ENCODE measurements around the gene THSD4. TPM values are rescaled to one million over a fixed set of nuclear protein-coding genes. Genes with fewer than 3 reads are reported as not detected.
A peak's percentile ranks its signal among the peaks of the same experiment; 100 is the strongest.

The THSD4 gene
- polyA plus RNA-seq, 1 experiment: 45.8 TPM

GRCh38 chr15:71549091-71549490, 433.8 kb downstream of the THSD4 start:
- CTCF ChIA-PET: no interaction called here
- DNase-seq (ENCODE audit: low read depth, low spot score): no peak
- POLR2A ChIA-PET: no interaction called here
- Histone ChIP-seq H3K9me3 (ENCODE audit: control insufficient read depth, insufficient read depth, low read length) (no peaks in the 10 kb centered on the region), H3K27me3 (ENCODE audit: control insufficient read depth, insufficient read depth, low read length) (no peaks in the 10 kb centered on the region), H3K4me3 (ENCODE audit: low read depth, low read length) (no peak overlapping the region), H3K27ac (ENCODE audit: low read depth, low read length) (no peak overlapping the region)
- TF ChIP-seq, protein P1, sequence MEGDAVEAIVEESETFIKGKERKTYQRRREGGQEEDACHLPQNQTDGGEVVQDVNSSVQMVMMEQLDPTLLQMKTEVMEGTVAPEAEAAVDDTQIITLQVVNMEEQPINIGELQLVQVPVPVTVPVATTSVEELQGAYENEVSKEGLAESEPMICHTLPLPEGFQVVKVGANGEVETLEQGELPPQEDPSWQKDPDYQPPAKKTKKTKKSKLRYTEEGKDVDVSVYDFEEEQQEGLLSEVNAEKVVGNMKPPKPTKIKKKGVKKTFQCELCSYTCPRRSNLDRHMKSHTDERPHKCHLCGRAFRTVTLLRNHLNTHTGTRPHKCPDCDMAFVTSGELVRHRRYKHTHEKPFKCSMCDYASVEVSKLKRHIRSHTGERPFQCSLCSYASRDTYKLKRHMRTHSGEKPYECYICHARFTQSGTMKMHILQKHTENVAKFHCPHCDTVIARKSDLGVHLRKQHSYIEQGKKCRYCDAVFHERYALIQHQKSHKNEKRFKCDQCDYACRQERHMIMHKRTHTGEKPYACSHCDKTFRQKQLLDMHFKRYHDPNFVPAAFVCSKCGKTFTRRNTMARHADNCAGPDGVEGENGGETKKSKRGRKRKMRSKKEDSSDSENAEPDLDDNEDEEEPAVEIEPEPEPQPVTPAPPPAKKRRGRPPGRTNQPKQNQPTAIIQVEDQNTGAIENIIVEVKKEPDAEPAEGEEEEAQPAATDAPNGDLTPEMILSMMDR (IDR thresholded peaks at IDR 0.05; ENCODE audit: low read depth, low read length): no peak

DNA sequence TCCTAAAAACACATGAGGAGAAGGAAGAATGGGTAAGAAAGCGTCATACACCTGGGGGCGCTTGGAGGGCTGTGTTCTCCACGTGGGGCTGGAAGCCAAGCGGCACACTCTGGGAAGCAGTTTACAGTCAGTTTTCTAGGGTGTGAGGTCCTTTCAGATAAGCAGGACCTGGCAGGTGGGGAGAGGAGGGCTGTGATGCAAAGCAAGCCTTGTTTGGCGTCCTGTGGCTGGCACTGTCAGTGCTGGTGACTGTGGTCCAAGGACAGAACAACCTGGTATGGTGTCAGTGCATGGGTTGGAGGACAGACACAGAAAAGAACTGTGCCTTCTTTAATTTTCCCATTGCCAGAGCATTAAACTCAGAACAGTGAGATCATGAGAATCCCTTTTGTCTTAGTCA, 434.4 kb downstream of the THSD4 start:
- no peaks in the 10 kb centered on the region for H3K27me3 ChIP-seq (ENCODE audit: control insufficient read depth, insufficient read depth, low read length)
- ChIA-PET CTCF (no interaction called here), POLR2A (interaction anchor here (0.6 kb wide), 1 partner anchor 36 kb away, joined by 3 read pairs; no protein-coding TSS in a partner anchor)
- DNase-seq (ENCODE audit: low read depth, low spot score): no peak
- H3K9me3 ChIP-seq (ENCODE audit: control insufficient read depth, insufficient read depth, low read length): no peaks in the 10 kb centered on the region
- TF ChIP-seq, protein P1 (IDR thresholded peaks at IDR 0.05; ENCODE audit: low read depth, low read length): no peak
- no peak overlapping the region for H3K4me3 ChIP-seq (ENCODE audit: low read depth, low read length)
- no peak overlapping the region for H3K27ac ChIP-seq (ENCODE audit: low read depth, low read length)

DNA sequence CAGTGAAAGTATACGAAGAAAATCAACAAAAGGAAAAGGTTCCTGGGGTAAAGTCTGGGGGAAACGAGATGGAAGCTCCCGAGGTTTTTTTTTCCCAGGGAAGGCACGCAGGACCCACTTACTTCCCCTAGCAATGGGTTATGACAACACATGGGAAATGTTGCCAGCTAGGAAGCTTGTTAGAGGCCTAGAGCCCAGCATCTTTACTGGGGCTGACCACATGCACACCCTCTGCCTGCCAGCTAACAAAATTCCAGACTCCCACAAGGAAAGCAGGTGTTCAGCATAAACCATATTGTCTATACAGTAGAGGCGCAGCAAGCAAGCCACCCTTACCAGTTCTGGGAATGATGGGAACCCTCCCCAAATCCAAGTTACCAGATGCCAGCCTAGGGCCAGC, 436.3 kb downstream of the THSD4 start:
- CTCF ChIA-PET: interaction anchor here (0.7 kb wide), 1 partner anchor 192 kb away, joined by 6 read pairs; no protein-coding TSS in a partner anchor
- peaks cover 3% of the 10 kb centered on the region; the same call in 1 of the 2 replicates for H3K9me3 ChIP-seq (ENCODE audit: control insufficient read depth, insufficient read depth, low read length)
- H3K27ac ChIP-seq (ENCODE audit: low read depth, low read length): no peak overlapping the region
- POLR2A ChIA-PET: no interaction called here
- H3K27me3 ChIP-seq (ENCODE audit: control insufficient read depth, insufficient read depth, low read length): no peaks in the 10 kb centered on the region
- H3K4me3 ChIP-seq (ENCODE audit: low read depth, low read length): no peak overlapping the region
- no peak for DNase-seq (ENCODE audit: low read depth, low spot score)
- TF ChIP-seq, protein P1 (IDR thresholded peaks at IDR 0.05; ENCODE audit: low read depth, low read length): no peak

DNA sequence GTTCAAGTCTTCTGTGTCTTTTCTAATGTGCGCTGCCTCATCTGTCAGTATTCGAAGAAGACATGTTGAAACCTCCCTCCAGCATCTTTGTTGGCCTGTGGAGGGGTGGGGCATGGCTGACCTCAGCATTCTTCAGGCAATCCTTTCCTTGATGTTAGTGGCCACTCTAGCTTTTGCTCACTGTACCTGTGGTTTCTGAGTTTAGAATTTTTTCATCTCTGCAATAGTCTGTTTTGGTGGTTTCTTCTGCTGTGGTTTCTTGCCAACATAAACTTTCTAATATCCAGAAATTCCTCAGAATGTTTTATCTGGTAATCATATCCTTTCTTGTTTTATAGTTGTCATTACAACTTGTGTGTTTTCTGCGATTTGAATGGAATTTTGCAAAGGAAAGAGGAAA, 443.8 kb downstream of the THSD4 start:
- CTCF ChIA-PET: no interaction called here

DNA sequence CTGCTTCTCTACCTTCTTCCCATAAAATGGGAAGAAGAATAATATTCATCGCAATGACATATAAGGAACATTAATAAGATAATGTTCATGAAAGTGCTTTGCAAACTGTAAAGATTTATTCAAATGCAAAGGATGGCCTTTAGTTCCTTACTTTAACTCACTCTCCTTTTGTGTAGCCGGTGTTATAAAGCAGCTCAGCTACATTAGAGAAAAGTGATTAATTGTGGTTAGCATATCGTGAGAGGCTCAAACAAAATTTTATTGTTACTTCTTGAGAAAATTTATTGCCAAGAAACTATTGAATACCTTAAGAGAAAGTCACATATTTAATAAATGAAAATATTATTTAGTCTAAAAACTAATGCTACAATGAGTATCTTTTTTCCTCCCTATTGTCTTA, 444.3 kb downstream of the THSD4 start:
- no peak overlapping the region for H3K4me3 ChIP-seq (ENCODE audit: low read depth, low read length)
- ChIA-PET CTCF (interaction anchor here (1.2 kb wide), 1 partner anchor 16 kb away, joined by 4 read pairs; no protein-coding TSS in a partner anchor), POLR2A (no interaction called here)
- H3K27ac ChIP-seq (ENCODE audit: low read depth, low read length): no peak overlapping the region
- H3K27me3 ChIP-seq (ENCODE audit: control insufficient read depth, insufficient read depth, low read length): no peaks in the 10 kb centered on the region
- H3K9me3 ChIP-seq (ENCODE audit: control insufficient read depth, insufficient read depth, low read length): peaks cover 4% of the 10 kb centered on the region; the same call in 1 of the 2 replicates
- no peak for DNase-seq (ENCODE audit: low read depth, low spot score)
- TF ChIP-seq, protein P1 (IDR thresholded peaks at IDR 0.05; ENCODE audit: low read depth, low read length): no peak

More for the DNA sequence above, 443.8 kb downstream of the THSD4 start:
- Histone ChIP-seq H3K4me3 (ENCODE audit: low read depth, low read length) (no peak overlapping the region), H3K27ac (ENCODE audit: low read depth, low read length) (no peak overlapping the region), H3K9me3 (ENCODE audit: control insufficient read depth, insufficient read depth, low read length) (peaks cover 4% of the 10 kb centered on the region; the same call in 1 of the 2 replicates), H3K27me3 (ENCODE audit: control insufficient read depth, insufficient read depth, low read length) (no peaks in the 10 kb centered on the region)
- peak; percentile 56 for DNase-seq (ENCODE audit: low read depth, low spot score)
- POLR2A ChIA-PET: no interaction called here
- TF ChIP-seq, protein P1 (IDR thresholded peaks at IDR 0.05; ENCODE audit: low read depth, low read length): no peak

Measured in AG04450 (cell line).